Caki2 (cell line): ENCODE data around the gene PDPR. TPM values are rescaled to one million over a fixed set of nuclear protein-coding genes. Genes with fewer than 3 reads are reported as not detected.
"Not testable (repeated sequence)": the region's sequence is repeated elsewhere in the genome, so short reads cannot be mapped to it uniquely, and the experiment has no call there.

Source experiments
- DNase-seq: peaks from one replicate; pipeline ENCODE4 v3.0.0-alpha.2; 2015; ENCODE audit warnings: low read depth
- in situ Hi-C: cut with HindIII; loops from 2 replicates; pipeline ENCODE4 v1.10.0; 2016; ENCODE audit warnings: low sequenced_read_pairs, low pct_unique_long_range_greater_than_20kb, mixed read lengths
- total RNA-seq: library from RNA; depleted of rRNA; stranded (reverse); fragments of >200 nt; shearing (Covaris generic); gene quantifications from 2 replicates; pipeline ENCODE4 v1.2.3, GENCODE V29; 2014; ENCODE audit warnings: low replicate concordance; rRNA removed

PDPR gene
- total RNA-seq, 1 experiment from 2014 or later: 5.1 TPM

DNA sequence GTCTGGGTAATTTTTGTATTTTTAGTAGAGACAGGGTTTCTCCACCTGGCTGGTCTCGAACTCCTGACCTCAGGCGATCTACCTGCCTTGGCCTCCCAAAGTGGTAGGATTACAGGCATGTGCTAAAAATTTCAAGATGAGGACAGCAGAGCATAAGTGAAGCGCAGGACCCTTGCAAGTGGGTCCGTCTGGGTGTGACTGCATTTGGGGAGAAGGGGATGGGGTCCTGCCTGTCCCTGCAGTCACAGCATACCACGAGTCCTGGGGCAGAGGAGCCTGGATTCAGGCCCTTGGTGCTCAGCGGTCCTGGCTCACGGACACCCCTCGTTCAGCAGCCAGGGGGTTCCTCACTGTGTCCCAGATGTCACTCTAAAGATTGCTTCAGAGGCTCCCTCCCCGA lies 84.1 kb downstream of the PDPR start:
- in situ Hi-C loops, DNase-seq: not testable (repeated sequence)

- in situ Hi-C loops, DNase-seq: not testable (repeated sequence)
Measured at GRCh38 chr16:70198666-70199065, 84.5 kb downstream of the PDPR start.

- DNase-seq, in situ Hi-C loops: not testable (repeated sequence)
Measured at GRCh38 chr16:70199170-70199569, 85.0 kb downstream of the PDPR start.

GRCh38 chr16:70200063-70200462 lies 85.9 kb downstream of the PDPR start:
- in situ Hi-C loops, DNase-seq: not testable (repeated sequence)

- in situ Hi-C loops, DNase-seq: not testable (repeated sequence)
Measured at GRCh38 chr16:70203508-70203907, 89.4 kb downstream of the PDPR start.

- in situ Hi-C loops, DNase-seq: not testable (repeated sequence)
Measured at GRCh38 chr16:70204010-70204409, 89.9 kb downstream of the PDPR start.

GRCh38 chr16:70204668-70205405 lies 90.7 kb downstream of the PDPR start:
- DNase-seq, in situ Hi-C loops: not testable (repeated sequence)

DNA sequence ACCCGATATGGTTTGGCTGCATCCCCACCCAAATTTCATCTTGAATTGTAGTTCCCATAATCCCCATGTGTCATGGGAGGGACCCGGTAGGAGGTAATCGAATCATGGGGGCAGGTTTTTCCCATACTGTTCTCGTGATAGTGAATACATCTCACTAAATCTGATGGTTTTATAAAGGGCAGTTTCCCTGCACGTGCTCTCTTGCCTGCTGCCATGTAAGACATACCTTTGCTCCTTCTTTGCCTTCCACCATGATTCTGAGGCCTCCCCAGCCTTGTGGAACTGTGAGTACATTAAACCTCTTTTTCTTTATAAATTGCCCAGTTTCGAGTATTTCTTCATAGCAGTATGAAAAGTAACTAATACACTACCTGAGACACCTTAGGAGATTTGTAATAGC lies 92.2 kb downstream of the PDPR start:
- in situ Hi-C loops, DNase-seq: not testable (repeated sequence)

Other genes starting within 250 kb of the PDPR start
- gene CLEC18A, start 163.0 kb upstream of the PDPR start, total RNA-seq: not detected in 2 replicates
- not detected in 2 replicates for gene CLEC18C, start 59.5 kb downstream of the PDPR start, total RNA-seq
- gene EXOSC6, start 137.6 kb downstream of the PDPR start, total RNA-seq: 21.8 and 25.4 TPM in 2 replicates
- 163 and 170 TPM in 2 replicates for gene AARS1, start 175.2 kb downstream of the PDPR start, total RNA-seq
- gene DDX19B, start 184.9 kb downstream of the PDPR start, total RNA-seq: 58.0 and 68.1 TPM in 2 replicates
- 22.2 and 29.9 TPM in 2 replicates for gene DDX19A, start 232.6 kb downstream of the PDPR start, total RNA-seq